ENCODE measurements around the gene ZNF169.
"Not testable (repeated sequence)": the region's sequence is repeated elsewhere in the genome, so short reads cannot be mapped to it uniquely, and the experiment has no call there.

ZNF169 gene

GRCh38 chr9:94287877-94288513 is 28.9 kb downstream of the ZNF169 start:
- DNase-seq: no peak

GRCh38 chr9:94289691-94290090 is 30.6 kb downstream of the ZNF169 start:
- no peak for DNase-seq

DNA sequence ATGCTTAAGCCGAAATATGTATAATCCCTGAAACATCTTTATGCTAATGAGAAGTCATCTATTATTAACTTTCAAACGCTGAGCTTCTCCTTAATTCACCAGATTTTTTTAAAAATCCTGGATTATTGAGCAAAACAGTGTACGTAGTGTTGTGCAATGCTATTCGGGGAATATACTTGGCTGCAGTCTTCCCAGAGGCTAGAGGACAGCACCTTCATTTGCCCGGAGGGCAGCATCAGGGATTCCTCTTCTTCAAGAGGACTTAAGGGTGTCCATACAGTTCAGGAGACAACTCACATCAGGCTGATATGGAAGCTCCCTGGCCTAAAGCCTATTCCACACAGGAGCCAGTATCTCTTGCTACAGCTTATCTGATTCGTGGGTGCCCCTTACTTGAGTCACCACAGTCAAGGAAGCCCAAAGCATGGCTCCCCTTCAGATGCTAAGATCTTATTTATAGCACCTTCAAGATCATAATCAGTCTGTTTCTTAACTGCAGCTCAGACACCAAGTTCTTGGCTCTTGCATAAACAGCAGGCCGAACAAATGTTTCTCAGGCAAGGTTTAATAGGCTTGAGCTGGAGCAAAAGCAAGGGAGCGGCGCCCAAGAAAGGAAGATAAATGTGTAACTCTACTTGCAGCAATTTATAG is 40.0 kb downstream of the ZNF169 start:
- no peak for DNase-seq

DNA sequence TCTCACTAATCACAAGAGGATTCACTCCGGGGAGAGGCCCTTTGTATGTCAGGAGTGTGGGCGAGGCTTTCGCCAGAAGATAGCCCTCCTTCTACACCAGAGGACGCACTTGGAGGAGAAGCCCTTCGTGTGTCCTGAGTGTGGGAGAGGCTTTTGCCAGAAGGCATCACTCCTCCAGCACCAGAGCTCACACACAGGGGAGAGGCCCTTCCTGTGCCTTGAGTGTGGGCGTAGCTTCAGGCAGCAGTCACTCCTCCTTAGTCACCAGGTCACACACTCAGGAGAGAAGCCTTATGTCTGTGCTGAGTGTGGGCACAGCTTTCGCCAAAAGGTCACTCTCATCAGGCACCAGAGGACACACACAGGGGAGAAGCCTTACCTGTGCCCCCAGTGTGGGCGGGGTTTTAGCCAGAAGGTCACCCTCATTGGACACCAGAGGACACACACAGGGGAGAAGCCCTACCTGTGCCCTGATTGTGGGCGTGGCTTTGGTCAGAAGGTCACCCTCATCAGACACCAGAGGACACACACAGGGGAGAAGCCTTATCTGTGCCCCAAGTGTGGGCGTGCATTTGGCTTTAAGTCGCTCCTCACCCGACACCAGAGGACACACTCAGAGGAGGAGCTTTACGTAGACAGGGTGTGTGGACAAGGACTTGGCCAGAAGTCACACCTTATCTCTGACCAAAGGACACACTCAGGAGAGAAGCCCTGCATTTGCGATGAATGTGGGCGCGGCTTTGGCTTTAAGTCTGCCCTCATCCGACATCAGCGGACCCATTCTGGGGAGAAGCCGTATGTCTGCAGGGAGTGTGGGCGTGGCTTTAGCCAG is 41.6 kb downstream of the ZNF169 start:
- peak in 1 of 2 donors; percentile 1 for DNase-seq

DNA sequence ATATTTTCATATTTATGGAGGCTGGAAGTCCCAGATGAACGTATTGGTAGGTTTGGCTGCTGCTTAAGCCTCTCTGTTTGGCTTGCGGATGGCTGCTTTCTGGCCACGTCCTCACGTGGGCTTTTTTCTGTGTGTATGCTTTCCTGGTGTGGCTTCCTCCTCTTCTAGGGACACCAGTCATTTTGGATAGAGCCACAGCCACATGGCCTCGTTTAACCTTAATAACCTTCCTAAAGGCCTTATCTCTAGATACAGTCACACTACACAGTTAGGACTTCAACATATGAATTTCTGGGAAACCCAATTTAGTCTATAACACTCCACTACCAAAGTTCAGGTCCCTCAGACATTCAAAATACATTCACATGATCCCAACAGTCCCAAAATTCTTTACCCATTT is 42.5 kb downstream of the ZNF169 start:
- DNase-seq: no peak

DNA sequence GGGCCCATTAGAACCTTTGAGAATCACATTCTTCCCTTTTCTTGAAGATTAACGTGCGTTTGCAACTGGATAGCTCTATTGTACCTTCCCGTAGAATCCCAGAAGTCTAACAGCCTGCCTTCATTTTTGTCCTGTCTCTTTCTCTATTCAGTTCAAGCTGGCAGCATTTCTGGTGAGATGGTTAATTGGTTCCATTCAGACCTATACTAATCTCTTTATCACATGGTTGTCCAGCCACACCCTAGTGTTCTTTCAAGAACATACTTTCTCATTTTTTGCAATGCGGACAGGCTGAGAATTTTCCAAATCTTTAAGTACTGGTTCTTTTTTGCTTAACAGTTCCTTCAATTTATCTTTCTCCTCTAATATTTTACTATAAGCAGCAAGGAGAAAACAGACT is 43.3 kb downstream of the ZNF169 start:
- DNase-seq: no peak

GRCh38 chr9:94303321-94303720 is 44.2 kb downstream of the ZNF169 start:
- no peak for DNase-seq

GRCh38 chr9:94315034-94315984 is 56.2 kb downstream of the ZNF169 start:
- not testable (repeated sequence) for DNase-seq

GRCh38 chr9:94316236-94316635 is 57.1 kb downstream of the ZNF169 start:
- DNase-seq: not testable (repeated sequence)

GRCh38 chr9:94317949-94318657 is 59.0 kb downstream of the ZNF169 start:
- DNase-seq: not testable (repeated sequence)

- DNase-seq: not testable (repeated sequence)
Observed at GRCh38 chr9:94322342-94322940, 63.3 kb downstream of the ZNF169 start.

- DNase-seq: not testable (repeated sequence)
Observed at GRCh38 chr9:94323153-94323798, 64.2 kb downstream of the ZNF169 start.

- not testable (repeated sequence) for DNase-seq
Observed at GRCh38 chr9:94325583-94325982, 66.5 kb downstream of the ZNF169 start.

GRCh38 chr9:94328544-94328943 is 69.4 kb downstream of the ZNF169 start, which contains the start of gene NUTM2F:
Gene NUTM2F, minus strand, starts transcription at chr9:94328644. Its CDS starts 21 bp downstream, at chr9:94328623.
- DNase-seq: not testable (repeated sequence)

- DNase-seq: not testable (repeated sequence)
Observed at GRCh38 chr9:94336445-94336844, 77.3 kb downstream of the ZNF169 start.

- DNase-seq: not testable (repeated sequence)
Observed at GRCh38 chr9:94338723-94339122, 79.6 kb downstream of the ZNF169 start.

DNA sequence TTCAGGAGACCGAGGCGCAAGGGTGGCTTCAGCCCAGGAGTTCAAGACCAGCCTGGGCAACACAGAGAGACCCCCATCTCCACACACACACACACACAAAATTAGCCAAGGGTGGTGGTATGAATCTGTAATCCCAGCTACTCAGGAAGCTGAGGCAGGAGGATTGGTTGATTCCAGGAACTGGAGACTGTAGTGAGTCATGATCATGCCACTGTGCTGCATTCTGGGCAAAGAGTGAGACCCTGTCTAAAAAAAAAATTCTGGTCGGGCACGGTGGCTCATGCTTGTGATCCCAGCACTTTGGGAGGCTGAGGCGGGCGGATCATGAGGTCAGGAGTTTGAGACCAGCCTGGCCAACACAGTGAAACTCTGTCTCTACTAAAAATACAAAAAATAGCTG is 80.6 kb downstream of the ZNF169 start:
- peak in 1 of 2 donors; percentile 29 for DNase-seq

GRCh38 chr9:94340750-94341149 is 81.7 kb downstream of the ZNF169 start:
- not testable (repeated sequence) for DNase-seq

DNA sequence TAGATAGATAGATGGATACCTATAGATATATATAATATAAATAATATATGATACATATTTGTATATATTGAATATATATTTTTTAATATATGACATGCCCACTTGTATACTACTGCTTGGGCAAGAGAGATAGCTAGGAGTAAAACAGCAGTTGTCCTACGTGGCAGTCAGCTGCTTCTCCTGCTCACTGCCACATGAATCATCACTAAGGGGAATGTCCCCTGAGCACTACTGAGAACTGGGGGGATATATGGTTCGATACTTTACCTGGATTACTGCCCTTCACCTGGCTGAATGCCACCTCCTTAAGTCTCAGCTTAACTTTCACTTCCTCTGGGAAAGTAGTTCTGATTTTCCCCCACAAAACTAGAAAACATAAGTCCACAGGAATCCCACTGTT is 82.6 kb downstream of the ZNF169 start:
- DNase-seq: not testable (repeated sequence)

GRCh38 chr9:94347451-94347850 is 88.4 kb downstream of the ZNF169 start:
- DNase-seq: not testable (repeated sequence)

GRCh38 chr9:94348754-94349153 is 89.7 kb downstream of the ZNF169 start:
- not testable (repeated sequence) for DNase-seq

Measured in inflammatory macrophage treated with lipopolysaccharide for 1 hour (primary cell).